Stimulated activated CD4-positive, alpha-beta T cell treated with anti-CD3 and anti-CD28 coated beads, Interleukin-12 subunit alpha, Interleukin-12 subunit beta, amount 100 ng/mL, for 24 hours (primary cell): Measurements from ENCODE around the gene SUGCT.
"Not testable (repeated sequence)": the region's sequence is repeated elsewhere in the genome, so short reads cannot be mapped to it uniquely, and the experiment has no call there.

Source experiments
- DNase-seq, 2 experiments: peaks; one replicate each; pipeline ENCODE4 v3.0.0-alpha.2; 2020; ENCODE audit warnings: low read depth in 2 of 2

The SUGCT gene

DNA sequence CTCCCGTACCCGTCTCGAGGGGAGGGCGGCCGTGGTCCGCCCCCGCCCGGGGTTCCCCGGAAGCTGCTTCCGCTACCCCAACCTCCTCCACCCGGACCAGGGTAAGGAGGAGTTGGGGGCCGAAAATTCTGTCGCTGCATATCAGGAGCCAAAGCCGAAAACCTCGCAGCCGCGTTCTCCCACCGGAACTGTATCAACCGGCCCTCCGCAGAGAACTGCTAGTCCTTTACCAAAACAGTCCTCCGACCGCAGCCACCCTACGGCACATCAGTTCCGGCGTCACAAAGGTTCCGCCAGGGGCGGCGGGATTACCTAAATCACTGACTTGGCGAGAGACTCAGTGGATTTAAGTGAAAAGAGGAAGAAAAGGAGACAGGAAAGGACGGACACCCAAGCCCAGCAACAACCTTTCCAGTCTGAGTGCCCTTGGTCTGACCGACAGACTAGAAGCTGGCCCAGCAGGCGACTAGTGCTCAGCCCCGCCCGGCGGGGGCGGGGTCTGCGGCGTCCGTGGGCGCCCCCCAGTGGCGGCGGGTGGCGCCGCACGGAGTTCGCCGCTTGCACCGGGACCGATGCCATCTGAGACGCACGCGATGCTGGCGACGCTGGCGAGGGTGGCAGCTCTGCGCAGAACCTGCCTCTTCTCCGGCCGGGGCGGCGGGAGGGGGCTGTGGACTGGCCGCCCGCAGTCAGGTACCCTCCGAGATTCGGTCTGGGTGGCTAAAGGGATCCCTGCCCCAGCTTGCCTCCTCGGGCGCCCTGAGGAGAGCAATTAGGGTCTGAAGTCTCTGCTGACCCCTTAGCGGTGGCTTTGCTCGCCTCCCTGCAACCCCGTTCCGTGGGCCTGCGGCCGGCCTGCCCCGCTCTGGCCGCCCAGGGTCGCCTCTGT, at the start of gene SUGCT, which contains the start of gene MPLKIP:
Gene SUGCT (plus strand): TSS at position 578 of the 889 bp plus-strand sequence.
Gene MPLKIP (minus strand): TSS at position 195 of the 889 bp plus-strand sequence. CDS start 55 bp downstream, at position 140.
- peak; percentile 75 to 76 for DNase-seq

DNA sequence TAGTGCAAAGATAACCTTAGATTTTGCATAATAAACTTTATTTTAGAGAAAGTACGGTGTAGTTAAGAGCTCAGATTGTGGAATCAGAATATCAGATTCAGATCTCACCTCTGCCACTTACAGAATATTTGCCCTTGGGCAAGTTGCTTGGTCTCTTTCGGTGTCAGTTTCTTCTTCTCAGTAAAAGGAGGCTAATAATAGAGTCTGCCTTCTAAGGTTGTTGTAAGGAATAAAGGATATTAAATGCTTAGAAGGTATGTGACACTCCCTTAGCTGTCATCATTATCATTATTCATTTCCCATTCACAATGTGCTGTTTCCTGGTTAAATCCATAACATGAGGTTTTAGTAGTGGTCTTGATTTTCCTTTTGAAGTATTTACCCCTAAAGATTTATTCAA, 42.6 kb upstream of the SUGCT start:
- no peak for DNase-seq

- DNase-seq, result no peak
Observed at GRCh38 chr7:40093631-40094350, 41.0 kb upstream of the SUGCT start.

- DNase-seq, result no peak
Observed at GRCh38 chr7:40095230-40095629, 39.6 kb upstream of the SUGCT start.

GRCh38 chr7:40095695-40096327, 39.0 kb upstream of the SUGCT start:
- no peak for DNase-seq

- DNase-seq, result no peak
Observed at GRCh38 chr7:40097728-40098127, 37.1 kb upstream of the SUGCT start.

- no peak for DNase-seq
Observed at GRCh38 chr7:40098810-40099209, 36.0 kb upstream of the SUGCT start.

GRCh38 chr7:40099837-40100236, 35.0 kb upstream of the SUGCT start:
- DNase-seq, result no peak

- DNase-seq, result no peak
Observed at GRCh38 chr7:40101201-40101600, 33.6 kb upstream of the SUGCT start.

DNA sequence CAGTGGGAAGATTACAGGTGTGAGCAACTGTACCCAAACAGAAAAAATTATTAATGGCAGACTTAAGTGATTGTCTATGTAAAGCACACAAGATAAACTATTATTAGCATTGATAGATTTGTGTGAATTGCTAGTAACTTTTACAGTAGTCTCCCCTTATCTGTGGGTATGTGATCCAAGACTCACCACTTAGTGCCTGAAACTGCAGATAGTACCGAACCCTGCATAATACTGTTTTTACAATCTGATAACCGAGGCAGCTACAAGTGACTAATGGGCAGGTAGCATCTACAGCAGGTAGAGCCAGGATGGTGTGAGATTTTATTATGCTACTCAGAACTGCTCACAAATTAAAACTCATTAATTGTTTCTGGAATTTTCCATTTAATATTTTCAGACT, 31.9 kb upstream of the SUGCT start:
- DNase-seq, result no peak

GRCh38 chr7:40105879-40106473, 28.8 kb upstream of the SUGCT start:
- DNase-seq, result no peak

- DNase-seq, result no peak
Observed at GRCh38 chr7:40115936-40116335, 18.9 kb upstream of the SUGCT start.

DNA sequence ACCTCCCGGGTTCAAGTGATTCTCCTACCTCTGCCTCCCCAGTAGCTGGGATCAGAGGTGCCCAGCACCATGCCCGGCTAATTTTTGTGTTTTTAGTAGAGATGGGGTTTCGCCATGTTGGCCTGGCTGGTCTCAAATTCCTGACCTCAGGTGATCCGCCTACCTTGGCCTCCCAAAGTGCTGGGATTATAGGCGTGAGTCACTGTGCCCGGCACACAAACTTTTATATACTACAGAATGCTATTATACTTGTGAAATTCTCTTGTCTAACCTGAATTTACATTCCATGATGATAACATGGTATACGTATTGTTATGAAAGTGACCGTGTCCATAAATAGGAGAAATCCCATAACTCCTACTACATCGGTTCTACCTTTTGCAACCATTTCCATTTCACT, 17.6 kb upstream of the SUGCT start:
- not testable (repeated sequence) for DNase-seq

DNA sequence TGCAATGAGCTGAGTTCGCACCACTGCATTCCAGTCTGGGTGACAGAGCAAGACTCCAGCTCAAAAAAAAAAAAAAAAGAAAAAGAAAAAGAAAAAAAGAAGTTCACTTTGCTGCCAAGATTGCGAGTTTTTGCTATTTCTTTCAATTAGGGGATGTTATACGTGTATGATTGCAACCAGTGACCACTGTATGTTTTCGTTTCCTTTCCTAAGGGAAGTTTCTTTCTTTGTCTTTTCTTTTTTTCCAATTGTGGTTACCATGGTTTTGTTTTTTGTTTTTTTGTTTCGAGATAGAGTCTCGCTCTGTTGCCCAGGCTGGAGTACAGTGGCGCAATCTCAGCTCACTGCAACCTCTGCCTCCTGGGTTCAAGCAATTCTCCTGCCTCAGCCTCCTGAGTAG, 16.6 kb upstream of the SUGCT start:
- not testable (repeated sequence) for DNase-seq

DNA sequence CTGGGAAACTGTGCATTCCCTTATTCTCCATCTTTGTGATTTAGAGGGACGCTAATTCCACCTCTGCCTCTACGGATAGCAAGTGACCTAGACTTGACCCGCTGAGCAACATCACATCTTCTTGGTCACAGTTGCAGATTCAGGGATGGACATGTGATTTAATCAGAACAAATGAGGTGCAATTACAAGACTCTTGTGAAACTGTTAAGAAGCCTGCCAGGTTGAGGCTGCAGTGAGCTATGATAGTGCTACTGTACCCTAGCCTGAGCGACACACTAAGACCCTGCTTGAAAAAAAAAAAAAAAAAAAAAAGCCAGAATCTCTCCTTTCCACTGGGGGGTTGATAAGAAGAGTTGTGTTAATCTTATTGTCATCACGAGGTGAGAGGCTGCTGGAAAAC, 14.8 kb upstream of the SUGCT start:
- no peak for DNase-seq

GRCh38 chr7:40122100-40122939, 12.5 kb upstream of the SUGCT start:
- DNase-seq, result not testable (repeated sequence)

DNA sequence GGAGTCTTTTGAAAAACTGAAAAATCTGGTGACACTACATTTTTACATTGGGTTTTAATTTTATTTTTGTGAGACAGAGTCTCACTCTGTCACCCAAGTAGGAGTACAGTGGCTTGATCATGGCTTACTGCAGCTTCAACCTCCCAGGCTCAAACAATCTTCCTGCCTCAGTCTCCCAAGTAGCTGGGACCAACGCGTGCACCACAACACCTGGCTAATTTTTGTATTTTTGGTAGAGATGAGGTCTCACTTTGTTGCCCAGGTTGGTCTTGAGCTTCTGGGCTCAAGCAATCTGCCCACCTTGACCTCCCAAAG, 11.9 kb upstream of the SUGCT start:
- DNase-seq, result no peak

- DNase-seq, result no peak
Observed at GRCh38 chr7:40133561-40134427, 1.0 kb upstream of the SUGCT start.

DNA sequence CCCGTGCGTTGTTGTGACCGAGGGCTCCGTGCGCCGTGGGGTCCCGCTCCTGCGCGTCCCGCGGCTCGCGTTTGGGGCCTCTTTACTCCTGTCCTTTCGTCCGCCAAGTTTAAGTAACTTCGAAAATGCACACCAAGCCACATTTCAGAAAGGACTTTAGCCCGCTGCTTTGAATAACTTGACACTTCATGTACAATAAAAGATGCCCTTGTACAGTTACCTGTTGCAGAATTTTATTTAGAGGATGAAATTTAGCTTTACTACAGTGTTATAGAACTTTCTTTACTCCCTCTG, 459 bp downstream of the SUGCT start:
- peak in 1 of 2 experiments; percentile 3 for DNase-seq

- DNase-seq, result no peak
Observed at GRCh38 chr7:40137563-40137962, 2.8 kb downstream of the SUGCT start.
